Suprapubic skin (tissue), 3 donors: ENCODE data around the gene TMEM80.

Experiments used
- EP300 ChIP-seq: sonication (generic); formaldehyde crosslinking; IDR thresholded peaks from one replicate; pipeline ENCODE4 v1.6.1; 2017; ENCODE audit warnings: antibody characterized with exemption
- POLR2A ChIP-seq, 2 donors: fragments of 450-650 bp; IDR thresholded peaks; one replicate each; pipeline ENCODE4 v1.6.1; 2017; ENCODE audit warnings: antibody characterized with exemption in 2 of 2, mild to moderate bottlenecking in 2 of 2, moderate library complexity in 2 of 2
- TF ChIP-seq, protein P1 (sequence below), 2 donors: fragments of 200-600 bp in 1 of 2; fragments of 450-650 bp in 1 of 2; sonication (generic) in 1 of 2; IDR thresholded peaks; one replicate each; pipeline ENCODE4 v1.5.1; 2016 to 2019; ENCODE audit warnings: antibody characterized with exemption in 2 of 2, mild to moderate bottlenecking in 1 of 2, moderate library complexity in 1 of 2

DNA sequence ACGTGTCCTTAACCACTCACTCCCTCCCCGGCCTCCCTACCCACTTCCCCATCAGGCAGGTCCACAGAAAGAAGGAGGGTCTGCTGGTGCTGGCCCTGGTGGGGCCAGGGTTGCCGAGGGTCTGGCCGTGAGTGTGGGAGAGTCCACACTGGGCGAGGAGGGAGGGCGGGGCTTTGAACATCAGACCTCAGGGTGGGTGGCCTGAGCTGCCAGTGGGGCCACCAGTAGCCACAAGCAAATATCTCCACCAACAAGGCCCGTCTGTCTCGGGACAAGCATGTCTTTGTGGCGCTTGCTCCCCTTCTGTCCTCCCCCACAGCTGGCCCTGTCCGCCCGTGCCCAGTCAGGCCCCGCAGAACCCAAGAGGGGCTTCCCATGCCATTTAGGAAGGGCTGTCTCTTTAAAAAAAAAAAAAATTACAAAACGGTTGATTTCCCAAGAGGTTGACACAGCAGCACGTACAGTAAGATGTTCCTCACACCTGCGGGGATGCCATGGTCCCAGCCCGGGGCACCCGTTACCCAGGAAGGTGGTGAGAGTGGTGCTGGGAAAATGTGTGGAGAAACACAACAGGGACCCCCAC lies 34.0 kb downstream of the TMEM80 start:
- TF ChIP-seq, protein P1, sequence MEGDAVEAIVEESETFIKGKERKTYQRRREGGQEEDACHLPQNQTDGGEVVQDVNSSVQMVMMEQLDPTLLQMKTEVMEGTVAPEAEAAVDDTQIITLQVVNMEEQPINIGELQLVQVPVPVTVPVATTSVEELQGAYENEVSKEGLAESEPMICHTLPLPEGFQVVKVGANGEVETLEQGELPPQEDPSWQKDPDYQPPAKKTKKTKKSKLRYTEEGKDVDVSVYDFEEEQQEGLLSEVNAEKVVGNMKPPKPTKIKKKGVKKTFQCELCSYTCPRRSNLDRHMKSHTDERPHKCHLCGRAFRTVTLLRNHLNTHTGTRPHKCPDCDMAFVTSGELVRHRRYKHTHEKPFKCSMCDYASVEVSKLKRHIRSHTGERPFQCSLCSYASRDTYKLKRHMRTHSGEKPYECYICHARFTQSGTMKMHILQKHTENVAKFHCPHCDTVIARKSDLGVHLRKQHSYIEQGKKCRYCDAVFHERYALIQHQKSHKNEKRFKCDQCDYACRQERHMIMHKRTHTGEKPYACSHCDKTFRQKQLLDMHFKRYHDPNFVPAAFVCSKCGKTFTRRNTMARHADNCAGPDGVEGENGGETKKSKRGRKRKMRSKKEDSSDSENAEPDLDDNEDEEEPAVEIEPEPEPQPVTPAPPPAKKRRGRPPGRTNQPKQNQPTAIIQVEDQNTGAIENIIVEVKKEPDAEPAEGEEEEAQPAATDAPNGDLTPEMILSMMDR (IDR thresholded peaks at IDR 0.05), result no peak
- TF ChIP-seq POLR2A (IDR thresholded peaks at IDR 0.05), result no peak
- TF ChIP-seq EP300, result no peak
